Measurements from ENCODE around the gene DNAJC3. TPM values are rescaled to one million over a fixed set of nuclear protein-coding genes. Genes with fewer than 3 reads are reported as not detected.

DNAJC3 gene
- total and polyA plus RNA-seq, 9 of the 15 experiments (the other 6 are each of a cell fraction or from before 2014, with no cell fraction given): 7.8 to 21.8 (median 10.4) TPM

- Histone ChIP-seq H3K4me1 (replicated peaks in 1 of 2; ENCODE audit: control insufficient read depth in 2 of 2, insufficient read depth in 2 of 2, low read length in 2 of 2) (peaks cover 0 to 5% of the 10 kb centered on the region in 2 experiments; a peak in 1 of 5 replicates), H2AFZ (ENCODE audit: low read depth, low read length) (no peak overlapping the region), H4K20me1 (replicated peaks; ENCODE audit: control insufficient read depth, insufficient read depth, low read length) (no peaks in the 10 kb centered on the region), H3K9me3 (replicated peaks; ENCODE audit: control insufficient read depth, insufficient read depth, low read depth, low read length) (no peaks in the 10 kb centered on the region), H3K36me3 (ENCODE audit: control insufficient read depth, insufficient read depth, low read length) (no peaks in the 10 kb centered on the region), H3K79me2 (ENCODE audit: control insufficient read depth, insufficient read depth, low read length) (no peaks in the 10 kb centered on the region), H3K4me2 (ENCODE audit: insufficient read depth, low read length) (no peak overlapping the region), H3K27ac (ENCODE audit: extremely low read depth, low read depth, low read length) (no peak overlapping the region), H3K4me3 (no peak overlapping the region), H3K9me1 (ENCODE audit: control insufficient read depth, insufficient read depth, low read length) (no peaks in the 10 kb centered on the region), H3K27me3 (ENCODE audit: control insufficient read depth in 2 of 2, insufficient read depth in 2 of 2, low read length in 2 of 2) (peaks cover 0 to 6% of the 10 kb centered on the region in 2 experiments; a peak in 2 of 5 replicates), H3K9ac (ENCODE audit: insufficient read depth in 1 of 2, low read depth in 2 of 2, low read length in 2 of 2) (no peak overlapping the region)
- in situ Hi-C loops (cut with MboI) (no loop called here), intact Hi-C loops (cut with micrococcal nuclease) (no loop called here)
- no TSS peak for BruUV-seq (replicated peaks)
- no peak for DNase-seq (ENCODE audit: extremely low read depth in 1 of 4, low spot score in 3 of 4)
- ChIA-PET CTCF (ENCODE audit: low intra/inter-chr PET ratio) (no interaction called here), POLR2A (interaction anchor here (1.0 kb wide), 1 partner anchor 11 kb away, joined by 3 read pairs; no protein-coding TSS in a partner anchor)
- FAIRE-seq: no peak
- TF ChIP-seq MCM2 (IDR thresholded peaks at IDR 0.05; ENCODE audit: low read depth) (no peak), XRCC5 (IDR thresholded peaks at IDR 0.05; ENCODE audit: low read depth, low read length) (no peak), ZSCAN29 (IDR thresholded peaks at IDR 0.05) (no peak), PTBP1 (IDR thresholded peaks at IDR 0.05; ENCODE audit: low read depth, low read length) (no peak)
- no peak for ATAC-seq
- WGBS (ENCODE audit: insufficient coverage, low coverage, missing lambda C conversion rate): 6% methylated on average over 3 of the region's 3 CpGs
Measured at GRCh38 chr13:95652821-95653220, 24.1 kb upstream of the DNAJC3 start.

- intact Hi-C loops (cut with micrococcal nuclease): no loop called here
- ChIA-PET CTCF (ENCODE audit: low intra/inter-chr PET ratio) (no interaction called here), POLR2A (no interaction called here)
- no peak overlapping the region for H3K4me2 ChIP-seq (ENCODE audit: insufficient read depth, low read length)
- no peak overlapping the region for H3K4me3 ChIP-seq
- no peaks in the 10 kb centered on the region for H3K9me3 ChIP-seq (replicated peaks; ENCODE audit: control insufficient read depth, insufficient read depth, low read depth, low read length)
- no peak overlapping the region for H2AFZ ChIP-seq (ENCODE audit: low read depth, low read length)
- DNase-seq (ENCODE audit: extremely low read depth in 1 of 4, low spot score in 3 of 4): peak in 1 of 4 experiments; percentile 21
- WGBS (ENCODE audit: insufficient coverage, low coverage, missing lambda C conversion rate): 10% methylated on average over 3 of the region's 3 CpGs
- no peaks in the 10 kb centered on the region for H4K20me1 ChIP-seq (replicated peaks; ENCODE audit: control insufficient read depth, insufficient read depth, low read length)
- ATAC-seq: no peak
- no peaks in the 10 kb centered on the region for H3K9me1 ChIP-seq (ENCODE audit: control insufficient read depth, insufficient read depth, low read length)
- no peak overlapping the region for H3K27ac ChIP-seq (ENCODE audit: extremely low read depth, low read depth, low read length)
- H3K36me3 ChIP-seq (ENCODE audit: control insufficient read depth, insufficient read depth, low read length): no peaks in the 10 kb centered on the region
- in situ Hi-C loops (cut with MboI): no loop called here
- no peaks in the 10 kb centered on the region for H3K27me3 ChIP-seq (ENCODE audit: control insufficient read depth in 2 of 2, insufficient read depth in 2 of 2, low read length in 2 of 2)
- H3K9ac ChIP-seq (ENCODE audit: insufficient read depth in 1 of 2, low read depth in 2 of 2, low read length in 2 of 2): no peak overlapping the region
- no peaks in the 10 kb centered on the region for H3K79me2 ChIP-seq (ENCODE audit: control insufficient read depth, insufficient read depth, low read length)
- FAIRE-seq: no peak
- no TSS peak for BruUV-seq (replicated peaks)
- H3K4me1 ChIP-seq (replicated peaks in 1 of 2; ENCODE audit: control insufficient read depth in 2 of 2, insufficient read depth in 2 of 2, low read length in 2 of 2): peaks cover 0 to 5% of the 10 kb centered on the region in 2 experiments; a peak in 1 of 5 replicates
- TF ChIP-seq PBX2 (CRISPR knock-in tag; IDR thresholded peaks at IDR 0.05; ENCODE audit: low read depth) (no peak), PBX2 (tag; conservative IDR thresholded peaks at IDR 0.05; ENCODE audit: low read depth) (peak; percentile 81), NCOR1 (IDR thresholded peaks at IDR 0.05) (peak; percentile 52), KDM1A (IDR thresholded peaks at IDR 0.05) (0 out of 4 replicates have a peak, but pooled peaks of 1 of the 2 experiments have one; percentile 21), TCF3 (CRISPR knock-in tag; IDR thresholded peaks at IDR 0.05) (peak; percentile 47; the same call in 1 of the 2 replicates), TFE3 (CRISPR knock-in tag; IDR thresholded peaks at IDR 0.05) (no peak), PML (IDR thresholded peaks at IDR 0.05; ENCODE audit: low read length) (0 out of 2 replicates have a peak, but pooled peaks have one; percentile 29), STAT5A (IDR thresholded peaks at IDR 0.05; ENCODE audit: borderline replicate concordance, low read length) (peak; percentile 19; the same call in 1 of the 2 replicates), TAL1 (IDR thresholded peaks at IDR 0.05) (peak; percentile 72)
Measured at GRCh38 chr13:95656386-95657015, 20.4 kb upstream of the DNAJC3 start.

All from K562 (cell line).